HTERT RPE-1 (cell line): Measurements from ENCODE around the gene ACACA.

ENCODE experiments used
- in situ Hi-C: fragments of 300-500 bp; cut with MboI; formaldehyde crosslinking; loops from 4 replicates; pipeline ENCODE4 v1.14.3; 2020; ENCODE audit warnings: low sequenced_read_pairs

The ACACA gene

DNA sequence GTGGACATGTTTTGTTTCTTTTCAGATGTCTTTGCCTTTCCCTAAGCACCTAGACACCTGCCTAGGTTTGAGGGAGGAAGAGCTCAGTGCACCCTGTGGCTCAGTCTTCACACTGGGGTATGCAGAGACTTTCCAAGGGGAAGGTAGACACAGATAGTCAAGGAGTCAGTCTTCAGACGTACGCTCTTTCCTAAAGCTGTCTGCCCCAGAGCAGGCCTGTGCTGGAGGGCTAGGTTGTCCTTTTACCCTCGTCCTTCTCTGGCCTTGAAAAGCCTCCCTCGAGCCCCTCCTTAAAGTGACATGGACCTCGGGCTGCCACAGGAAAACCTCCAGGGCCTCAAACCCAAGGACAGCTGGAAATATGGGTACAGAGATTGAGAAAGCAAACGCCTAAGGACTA is 354.2 kb downstream of the ACACA start:
- in situ Hi-C loops = no loop called here

DNA sequence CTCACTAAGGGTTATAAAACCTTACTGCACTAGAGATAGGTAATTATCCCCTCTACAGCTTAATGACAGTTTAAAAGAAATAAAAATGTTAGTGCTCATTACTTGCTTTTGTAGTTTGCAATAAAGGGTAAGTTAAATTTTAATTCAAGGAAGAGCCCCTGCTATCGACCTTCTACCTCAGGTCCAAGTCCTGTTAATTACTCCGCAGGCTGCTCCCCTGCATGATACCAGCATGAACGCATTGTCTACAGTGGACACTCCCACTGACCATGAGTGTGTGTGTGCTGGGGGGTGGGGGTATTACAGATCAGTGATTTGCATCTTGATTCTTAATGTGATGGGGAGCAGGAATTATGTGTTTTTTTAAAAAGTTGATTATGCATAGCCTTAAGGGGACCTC is 354.8 kb downstream of the ACACA start:
- in situ Hi-C loops = no loop called here

DNA sequence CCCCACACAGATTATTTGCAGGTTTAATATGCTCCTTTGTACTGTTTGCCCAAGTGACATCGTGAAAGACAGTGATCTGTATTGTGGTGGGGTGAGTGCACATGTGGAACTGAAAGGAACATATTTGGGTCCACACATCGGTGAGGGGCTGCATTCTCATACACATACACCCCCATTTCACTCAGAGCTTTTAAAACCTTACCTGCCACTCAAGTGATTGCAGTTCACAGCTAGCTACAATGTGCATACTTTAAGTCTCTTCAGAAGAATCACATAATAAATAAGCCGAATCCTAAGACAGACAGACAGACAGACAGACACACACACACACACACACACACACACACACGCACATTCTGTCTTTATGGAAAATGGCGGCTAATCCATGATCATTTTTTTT is 355.3 kb downstream of the ACACA start:
- in situ Hi-C loops = no loop called here

DNA sequence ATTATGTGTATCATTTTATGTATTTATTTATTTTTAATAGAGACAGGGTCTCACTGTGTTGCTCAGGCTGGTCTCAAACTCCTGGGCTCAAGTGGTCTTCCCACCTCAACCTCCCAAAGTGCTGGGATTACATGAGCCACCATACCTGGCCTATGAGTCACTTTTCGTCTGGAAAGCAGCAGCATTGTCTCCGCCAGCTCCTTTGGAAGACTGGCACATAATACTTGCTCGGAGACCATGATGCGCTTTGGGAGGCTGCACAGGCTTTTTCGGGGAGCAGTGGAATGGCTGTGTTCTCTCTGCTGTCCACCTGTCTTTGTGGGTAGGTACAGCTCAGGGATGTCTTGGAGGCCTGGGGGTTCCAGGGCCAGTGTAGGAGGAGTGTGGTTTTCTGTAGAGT is 355.7 kb downstream of the ACACA start:
- in situ Hi-C loops = no loop called here

DNA sequence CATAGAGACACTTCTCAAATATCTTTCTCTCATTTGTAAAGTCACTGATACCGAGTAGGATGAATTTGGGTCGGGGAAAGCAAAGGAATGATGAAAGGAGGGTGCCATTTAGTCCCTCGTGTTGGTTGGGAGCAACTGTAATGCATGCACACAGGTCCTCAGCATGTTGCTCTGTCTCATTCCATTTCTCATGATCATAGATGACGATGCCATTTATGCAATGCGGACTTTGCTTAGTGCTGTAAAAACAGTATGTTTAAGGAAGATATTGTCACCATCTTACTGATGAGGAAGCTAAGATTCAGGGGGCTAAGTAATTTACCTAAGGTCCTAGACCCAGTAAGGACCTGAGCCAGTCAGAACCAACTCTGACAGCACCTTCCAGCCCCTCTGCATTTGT is 357.8 kb downstream of the ACACA start:
- in situ Hi-C loops = no loop called here

DNA sequence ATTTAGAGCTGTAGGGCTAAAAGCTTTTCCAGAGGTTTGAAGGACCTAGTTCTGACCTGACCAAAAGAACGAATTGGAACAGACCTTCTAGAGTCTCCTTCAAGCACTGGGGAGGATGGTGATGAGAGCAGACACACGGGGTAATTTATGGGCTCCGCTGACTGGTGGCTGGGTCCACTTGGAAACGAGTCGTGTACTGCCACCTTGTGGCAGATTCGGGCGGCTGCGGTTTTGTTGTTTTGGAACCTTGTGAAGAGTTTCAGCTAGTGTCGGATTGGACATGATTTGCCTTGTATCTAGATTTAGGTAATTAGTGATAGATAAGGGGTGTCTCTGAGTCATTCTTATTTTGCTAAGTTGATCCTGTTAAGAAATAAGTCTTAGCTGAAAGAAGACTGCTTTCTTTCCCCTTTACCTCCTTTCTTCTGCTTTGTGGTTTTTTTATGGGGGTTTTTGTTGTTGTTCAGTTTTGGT is 359.0 kb downstream of the ACACA start:
- in situ Hi-C loops = no loop called here

DNA sequence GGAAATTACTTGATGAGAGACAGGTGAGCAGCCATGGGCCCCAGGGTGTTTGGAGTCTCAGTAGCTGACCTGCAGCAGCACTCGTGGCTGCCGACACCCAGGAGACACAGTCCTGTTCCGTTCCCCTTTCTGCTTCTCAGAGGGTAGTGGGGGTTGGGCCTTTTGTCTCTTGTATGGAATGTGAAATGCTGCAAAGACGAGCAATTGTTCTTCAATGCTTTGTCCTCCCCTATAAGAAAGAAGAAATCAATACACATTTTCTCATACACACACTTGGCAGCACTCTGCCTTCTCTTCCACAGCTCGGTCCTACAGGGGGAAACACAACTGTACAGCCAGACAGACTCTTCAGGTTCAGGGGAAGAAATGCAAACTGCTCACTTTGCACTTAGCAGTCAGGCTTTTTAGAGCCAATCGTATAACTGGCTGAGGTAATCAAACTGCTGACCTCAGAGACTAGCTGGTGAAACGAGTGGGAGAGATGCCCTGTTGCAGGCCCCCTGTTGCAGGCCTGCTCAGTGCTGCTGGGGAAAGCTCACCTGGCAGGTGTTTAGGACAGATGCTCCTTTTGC is 361.2 kb downstream of the ACACA start:
- in situ Hi-C loops = no loop called here

DNA sequence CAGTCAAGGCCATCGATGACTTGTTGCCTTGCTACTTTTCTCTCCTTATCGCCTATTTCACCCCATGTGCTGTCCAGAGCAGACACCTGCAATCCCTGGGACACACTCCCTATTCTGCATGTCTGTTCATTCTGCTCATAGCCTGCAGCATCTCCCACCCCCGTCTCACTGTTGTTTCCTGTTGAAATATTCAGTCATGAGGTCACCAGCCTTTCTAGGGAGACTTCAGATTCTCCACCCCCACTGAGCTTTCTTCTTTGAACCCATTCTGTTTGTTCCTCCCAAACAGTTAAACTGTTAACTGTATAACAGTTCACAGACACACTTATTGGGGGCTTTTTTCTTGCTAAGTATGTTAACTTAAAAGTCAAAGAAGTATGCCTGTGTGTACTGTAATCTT is 363.4 kb downstream of the ACACA start:
- in situ Hi-C loops = no loop called here

- in situ Hi-C loops = no loop called here
These were observed 364.7 kb downstream of the ACACA start for GRCh38 chr17:37041932-37042331.

DNA sequence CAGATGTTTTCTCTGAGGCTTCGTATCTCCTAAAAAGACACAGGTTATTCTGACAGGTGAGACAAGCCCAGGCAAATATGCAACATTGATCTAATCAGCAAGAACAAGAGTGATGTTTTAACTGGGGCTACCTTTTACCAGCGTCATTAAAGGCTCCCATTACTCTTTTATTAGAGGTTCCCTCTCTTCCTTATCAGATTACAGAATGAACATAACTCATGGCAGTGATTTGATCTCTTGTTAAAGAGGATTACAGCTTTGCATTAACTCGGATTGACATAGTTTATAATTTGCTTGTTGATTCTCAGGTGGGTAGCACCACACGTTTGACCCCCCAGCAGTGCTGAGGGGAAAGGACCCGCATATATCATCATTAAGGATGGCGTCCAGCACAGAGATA is 367.4 kb downstream of the ACACA start:
- in situ Hi-C loops = no loop called here

GRCh38 chr17:37037590-37038155 is 369.0 kb downstream of the ACACA start:
- in situ Hi-C loops = no loop called here
